Measurements from ENCODE around the gene PRELID1. TPM values are rescaled to one million over a fixed set of nuclear protein-coding genes. Genes with fewer than 3 reads are reported as not detected.

Gene PRELID1
- total and polyA plus RNA-seq, 11 donors = 30.3 to 160 (median 42.4) TPM

DNA sequence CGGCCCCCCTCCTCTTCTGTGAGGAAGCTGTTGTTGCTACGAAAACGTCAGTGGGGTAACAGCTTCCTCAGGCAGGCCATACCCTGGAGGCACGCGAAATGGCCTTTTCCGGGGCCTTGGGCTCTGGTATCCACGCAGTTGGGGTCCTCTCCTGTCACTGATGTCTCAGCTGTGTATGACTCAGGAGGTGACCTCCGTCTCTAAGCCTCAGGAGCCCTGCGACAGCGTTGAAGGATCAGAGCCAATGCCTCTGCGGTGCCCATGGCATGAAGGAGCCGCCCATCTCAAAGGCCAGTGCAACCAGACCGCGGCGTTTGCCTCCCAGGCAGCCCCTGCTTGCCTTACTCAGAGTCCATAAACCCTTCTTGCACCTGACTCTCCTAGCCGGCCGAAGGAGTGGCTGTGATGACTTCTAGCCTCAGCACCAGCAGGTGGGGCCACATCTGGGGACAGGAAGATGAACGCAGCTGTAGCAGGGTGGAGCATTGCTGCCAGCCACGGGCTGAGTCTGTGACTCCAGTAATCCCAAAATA, 9.1 kb downstream of the PRELID1 start:
- WGBS, 4 donors = 7 to 21% (median 15%) methylated on average over 10 to 19 of the region's 19 CpGs
- Histone ChIP-seq H3K9me3 (no peaks in the 10 kb centered on the region), H3K4me1 (peaks cover 0 to 58% (median 25%) of the 10 kb centered on the region in 12 donors), H3K4me3 (peak overlapping the region in 11 of 12 donors; percentile 14 to 65 (median 58)), H3K36me3 (peaks cover 0 to 6% (median 0%) of the 10 kb centered on the region in 9 donors), H3K27ac (no peak overlapping the region), H3K27me3 (no peaks in the 10 kb centered on the region)
- peak in 2 of 5 donors; percentile 21 to 26 for DNase-seq
- no peak for ATAC-seq
- TF ChIP-seq CTCF (IDR thresholded peaks at IDR 0.05) (no peak), POLR2A (IDR thresholded peaks at IDR 0.05) (no peak)
- intact Hi-C loops (cut with DNase I) = loop anchor here in 7 of 10 donors (2.0 to 10.0 kb wide), 7 partner anchors 36 to 198 kb away; partner anchors contain the start of genes DOK3 (in 1 of the 7) and SLC34A1 (in 1 of the 7)

GRCh38 chr5:177313561-177314259, 10.1 kb downstream of the PRELID1 start:
- no peak for TF ChIP-seq CTCF (IDR thresholded peaks at IDR 0.05)
- no peak for TF ChIP-seq POLR2A (IDR thresholded peaks at IDR 0.05)
- peak in 2 of 5 donors; percentile 7 to 18 for DNase-seq
- WGBS, 4 donors = 90 to 95% (median 92%) methylated on average over 15 of the region's 15 CpGs
- no peak for ATAC-seq
- intact Hi-C loops (cut with DNase I) = loop anchor here in 7 of 10 donors (2.0 to 10.0 kb wide), 7 partner anchors 35 to 199 kb away; partner anchors contain the start of genes DOK3 (in 1 of the 7) and SLC34A1 (in 1 of the 7)
- peaks cover 0 to 5% (median 0%) of the 10 kb centered on the region in 9 donors for H3K36me3 ChIP-seq
- H3K27me3 ChIP-seq = no peaks in the 10 kb centered on the region
- no peak overlapping the region for H3K4me3 ChIP-seq
- H3K27ac ChIP-seq = no peak overlapping the region
- peaks cover 0 to 48% (median 25%) of the 10 kb centered on the region in 12 donors for H3K4me1 ChIP-seq
- no peaks in the 10 kb centered on the region for H3K9me3 ChIP-seq

DNA sequence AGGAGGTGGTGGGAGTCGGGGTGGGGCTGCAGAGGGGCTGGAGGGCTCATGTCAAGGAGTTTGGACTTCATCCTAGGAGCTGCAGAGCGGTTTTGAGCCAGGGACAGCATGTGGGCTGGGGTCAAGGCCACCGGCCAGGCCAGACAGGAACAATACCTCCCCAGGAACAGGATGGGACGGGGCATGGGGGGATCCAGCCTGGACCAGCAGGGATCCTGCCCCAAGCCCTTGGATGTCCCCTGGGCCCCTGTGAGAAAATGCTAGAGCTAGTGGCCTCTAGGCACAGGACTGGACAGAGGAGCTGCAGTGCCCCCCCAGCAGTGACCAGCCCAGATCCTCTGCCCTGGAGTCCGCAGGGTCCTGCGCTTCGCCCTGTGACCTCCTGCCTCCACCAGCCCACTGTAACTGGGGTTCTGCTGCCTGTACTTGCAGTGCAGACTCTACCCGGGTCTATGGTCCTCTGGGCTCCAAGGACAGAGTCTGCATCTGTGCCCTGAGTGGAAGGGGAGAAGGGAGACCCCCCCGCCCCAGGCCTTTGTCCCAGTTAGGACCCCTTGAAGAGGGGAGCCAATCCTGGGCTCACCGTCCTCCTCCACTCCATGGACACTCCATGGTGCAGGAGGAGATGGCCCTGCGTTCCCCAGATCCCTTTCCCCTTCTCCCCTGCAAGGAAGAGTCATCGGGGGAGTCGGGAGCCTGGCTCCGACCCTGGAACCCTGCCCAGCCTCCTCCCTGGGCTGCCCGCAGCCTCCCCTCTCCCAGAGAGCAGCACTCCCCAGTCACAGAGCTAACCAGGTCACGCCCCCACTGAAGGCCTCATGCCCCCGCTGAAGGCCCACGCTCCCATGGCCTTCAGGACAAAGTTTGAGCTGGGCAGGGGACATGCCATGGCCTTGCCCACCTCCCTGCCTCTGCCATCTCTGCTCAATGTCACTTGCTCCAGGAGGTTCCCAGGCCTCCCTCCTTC, 11.1 kb downstream of the PRELID1 start:
- H3K4me3 ChIP-seq = no peak overlapping the region
- TF ChIP-seq CTCF (IDR thresholded peaks at IDR 0.05) (no peak), POLR2A (IDR thresholded peaks at IDR 0.05) (no peak)
- no peak for ATAC-seq
- DNase-seq = peak in 3 of 5 donors; percentile 21 to 39 (median 23)
- peaks cover 0 to 5% (median 0%) of the 10 kb centered on the region in 9 donors for H3K36me3 ChIP-seq
- 82 to 88% (median 85%) methylated on average over 13 to 18 of the region's 18 CpGs for WGBS, 4 donors
- no peaks in the 10 kb centered on the region for H3K27me3 ChIP-seq
- no peaks in the 10 kb centered on the region for H3K9me3 ChIP-seq
- intact Hi-C loops (cut with DNase I) = loop anchor here in 9 of 10 donors (5.0 to 10.0 kb wide), 11 partner anchors 43 to 200 kb away; partner anchors contain the start of genes SLC34A1 (in 2 of the 9), DOK3 (in 1 of the 9) and RGS14 (in 1 of the 9)
- peaks cover 0 to 39% (median 23%) of the 10 kb centered on the region in 12 donors for H3K4me1 ChIP-seq
- H3K27ac ChIP-seq = no peak overlapping the region
